ENCODE data around the gene ZBTB49.

Gene ZBTB49

DNA sequence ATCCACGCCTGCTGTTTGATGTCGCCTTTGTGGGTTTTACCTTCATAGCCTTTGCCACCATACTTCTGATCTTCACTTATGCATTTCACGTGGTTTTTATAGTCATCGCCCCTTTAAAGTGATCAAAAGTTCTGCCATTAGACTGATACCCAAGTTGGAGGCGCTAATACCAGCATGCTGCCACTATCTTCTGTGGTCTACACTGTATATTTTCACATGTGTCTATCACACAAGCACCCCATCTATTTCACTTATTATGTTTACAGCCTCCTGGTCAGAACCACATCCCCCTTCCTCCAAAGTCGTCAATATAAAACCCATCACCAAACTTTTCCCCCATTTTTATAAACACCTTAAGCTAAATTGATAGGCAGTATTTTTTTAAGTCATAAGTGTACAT lies 8.3 kb upstream of the ZBTB49 start:
- no peak for DNase-seq

DNA sequence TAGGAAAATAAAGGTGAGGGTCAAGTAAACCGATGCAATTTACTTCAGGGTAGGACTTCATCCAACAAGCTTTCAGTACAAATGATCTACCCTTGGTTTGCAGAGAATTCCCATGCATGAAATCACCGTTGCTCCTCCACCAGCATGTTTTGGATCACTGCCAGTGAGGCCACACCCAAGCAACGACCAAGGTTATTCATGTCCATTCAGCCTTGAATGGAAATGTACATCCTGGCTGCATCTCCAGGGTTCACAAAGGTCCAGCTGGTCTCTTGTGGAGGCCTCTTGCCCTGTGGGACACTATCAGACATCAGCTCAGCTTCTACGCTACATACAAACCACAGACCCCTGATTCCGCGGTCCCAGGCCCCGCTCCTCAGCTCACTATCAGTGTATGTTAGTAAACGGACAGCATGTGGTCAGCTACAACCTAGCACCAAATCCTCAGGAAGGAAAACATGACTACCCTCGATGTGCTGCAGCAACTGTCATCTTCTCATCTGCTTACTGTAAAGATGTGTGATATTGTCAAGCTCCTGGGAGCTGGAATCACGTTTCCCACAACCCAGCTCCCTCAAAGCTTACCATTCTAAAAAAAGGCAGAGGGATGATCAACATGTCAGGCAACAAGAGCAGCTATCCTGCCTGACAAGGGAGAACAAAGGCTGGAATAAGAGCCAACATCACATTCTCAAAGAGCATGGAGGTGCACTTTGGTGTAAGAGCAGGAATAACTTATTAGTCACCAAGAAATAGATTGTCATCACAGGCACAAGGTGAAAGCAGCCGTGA lies 5.0 kb upstream of the ZBTB49 start:
- DNase-seq: no peak

DNA sequence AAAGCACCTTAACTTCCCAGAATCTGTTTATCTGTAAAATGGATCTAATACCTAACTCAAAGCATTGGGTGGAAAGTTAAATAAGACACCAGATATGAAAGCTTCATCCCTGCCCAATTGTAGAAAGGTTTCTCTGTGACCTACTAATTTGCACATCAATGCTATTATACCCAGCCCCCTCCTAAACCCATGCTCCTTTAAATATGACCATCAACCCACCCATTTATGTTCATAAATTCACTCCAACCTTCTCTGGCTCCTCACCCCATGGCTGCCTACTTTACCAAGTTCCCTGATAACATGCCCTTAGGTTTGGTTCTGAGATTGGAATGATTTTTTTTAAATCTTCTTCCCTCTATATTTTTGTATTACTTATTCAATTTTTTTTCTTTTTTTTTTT lies 2.0 kb upstream of the ZBTB49 start:
- DNase-seq: no peak

DNA sequence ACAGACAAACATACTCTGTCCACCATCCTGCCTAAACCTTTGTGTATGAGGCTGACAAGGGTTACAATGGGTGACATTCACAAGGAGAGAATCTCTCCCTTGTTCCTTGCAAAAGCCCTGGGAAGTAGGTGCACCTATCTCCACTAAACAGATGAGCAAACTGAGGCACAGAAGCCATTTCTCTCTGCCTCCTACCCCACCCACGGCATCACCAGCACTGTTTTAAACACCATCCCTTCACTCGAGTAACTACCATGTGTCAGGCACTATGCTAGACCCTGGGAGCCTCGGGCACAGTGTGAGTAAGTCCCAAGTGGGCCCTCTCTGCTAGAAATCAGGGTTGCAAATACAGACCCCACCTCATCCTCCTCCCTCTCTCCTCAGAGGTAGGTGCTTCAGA lies 996 bp upstream of the ZBTB49 start:
- DNase-seq: no peak

DNA sequence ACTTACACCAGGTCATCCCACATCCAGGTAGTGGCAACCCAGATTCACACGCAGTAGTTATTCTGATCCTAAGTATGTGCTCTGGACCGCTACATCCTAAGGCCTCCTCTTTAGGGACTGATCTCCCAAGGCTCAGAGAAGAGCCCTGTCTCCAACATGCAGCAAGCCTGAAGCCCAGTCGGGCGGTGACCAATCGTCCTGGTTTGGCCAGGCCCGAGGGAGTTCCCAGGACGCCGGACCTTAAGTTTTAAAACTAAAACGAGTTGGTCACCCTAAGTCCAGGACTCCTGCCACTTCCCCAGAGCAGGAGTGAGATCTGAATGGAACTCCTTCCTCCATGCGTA lies 482 bp upstream of the ZBTB49 start:
- no peak for DNase-seq

DNA sequence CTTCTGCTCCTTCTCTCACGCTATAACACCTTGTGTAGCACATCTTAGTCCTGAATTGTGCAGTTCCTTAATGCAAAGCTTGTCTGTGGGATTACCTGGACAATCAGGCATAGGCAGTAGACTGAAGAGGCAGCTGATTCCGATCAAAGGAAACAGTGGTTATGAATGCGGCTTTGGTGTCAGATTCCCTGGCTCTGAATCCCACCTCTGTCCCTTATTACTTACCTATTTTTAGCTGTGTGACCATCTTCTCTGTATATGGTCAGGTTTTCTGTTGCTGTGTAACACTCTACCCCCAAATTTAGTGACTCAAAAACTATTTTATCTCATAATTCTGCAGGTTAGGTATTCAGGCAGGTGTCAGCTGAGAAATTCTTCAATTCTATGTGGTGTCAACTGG lies 3.2 kb downstream of the ZBTB49 start:
- DNase-seq: no peak

DNA sequence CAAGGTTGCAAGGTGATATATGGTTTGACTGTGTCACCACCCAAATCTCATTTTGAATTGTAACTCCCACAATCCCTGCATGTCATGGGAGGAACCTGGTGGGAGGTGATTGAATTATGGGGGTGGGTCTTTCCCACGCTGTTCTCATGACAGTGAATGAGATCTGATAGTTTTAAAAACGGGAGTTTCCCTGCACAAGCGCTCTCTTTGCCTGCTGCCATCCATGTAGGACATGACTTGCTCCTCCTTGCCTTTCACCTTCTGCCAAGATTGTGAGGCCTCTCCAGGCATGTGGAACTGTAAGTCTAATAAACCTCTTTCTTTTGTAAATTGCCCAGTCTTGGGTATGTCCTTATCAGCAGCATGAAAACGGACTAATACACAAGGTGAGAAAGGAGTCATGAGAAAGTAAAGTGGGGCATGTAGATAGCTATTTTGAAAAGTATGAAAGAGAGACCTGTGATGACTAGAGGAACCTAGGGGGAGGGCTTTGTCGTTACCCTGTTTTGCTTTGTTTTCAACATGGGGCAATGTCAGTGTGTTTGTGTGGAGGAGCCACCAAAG lies 6.3 kb downstream of the ZBTB49 start:
- DNase-seq: no peak

DNA sequence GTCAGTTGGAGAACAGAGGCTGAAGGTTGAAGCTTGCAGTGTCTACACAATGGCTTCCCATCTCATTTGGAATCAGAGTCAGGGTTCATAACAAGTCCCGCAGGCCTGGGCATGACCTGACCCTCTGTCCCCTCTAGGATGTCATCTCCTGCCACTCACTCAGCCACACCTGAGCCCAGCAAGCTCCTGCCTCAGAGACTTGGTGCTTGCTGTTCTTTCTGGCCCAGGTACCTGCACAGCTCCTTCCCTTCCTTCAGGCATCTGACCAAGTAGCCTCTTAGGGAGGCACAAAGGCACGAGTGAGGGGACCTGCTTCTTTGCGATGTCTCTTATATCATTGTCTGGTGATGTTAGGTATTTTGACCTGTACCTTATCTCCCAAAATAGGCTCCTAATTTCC lies 9.0 kb downstream of the ZBTB49 start:
- no peak for DNase-seq

DNA sequence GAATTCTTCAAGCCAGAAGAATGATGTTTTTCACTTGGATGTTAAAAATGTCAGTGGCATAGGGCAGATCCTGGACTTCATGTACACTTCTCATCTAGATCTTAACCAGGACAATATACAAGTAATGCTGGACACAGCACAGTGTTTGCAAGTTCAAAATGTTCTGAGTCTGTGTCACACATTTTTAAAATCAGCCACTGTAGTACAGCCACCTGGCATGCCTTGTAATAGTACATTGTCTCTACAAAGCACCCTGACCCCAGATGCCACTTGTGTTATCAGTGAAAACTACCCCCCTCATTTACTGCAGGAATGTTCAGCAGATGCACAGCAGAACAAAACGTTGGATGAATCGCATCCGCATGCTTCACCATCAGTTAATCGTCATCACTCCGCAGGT lies 11.9 kb downstream of the ZBTB49 start:
- DNase-seq: no peak

DNA sequence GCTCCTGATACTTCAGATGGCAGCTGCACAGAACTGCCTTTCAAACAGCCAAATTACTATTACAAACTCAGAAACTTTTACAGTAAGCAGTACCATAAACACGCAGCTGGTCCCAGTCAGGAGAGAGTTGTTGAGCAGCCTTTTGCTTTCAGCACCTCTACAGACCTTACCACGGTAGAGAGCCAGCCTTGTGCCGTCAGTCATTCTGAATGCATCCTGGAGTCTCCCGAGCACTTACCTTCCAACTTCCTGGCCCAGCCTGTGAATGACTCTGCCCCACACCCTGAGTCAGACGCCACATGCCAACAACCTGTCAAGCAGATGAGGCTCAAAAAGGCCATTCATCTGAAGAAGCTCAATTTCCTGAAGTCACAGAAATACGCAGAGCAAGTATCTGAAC lies 12.4 kb downstream of the ZBTB49 start:
- DNase-seq: no peak

DNA sequence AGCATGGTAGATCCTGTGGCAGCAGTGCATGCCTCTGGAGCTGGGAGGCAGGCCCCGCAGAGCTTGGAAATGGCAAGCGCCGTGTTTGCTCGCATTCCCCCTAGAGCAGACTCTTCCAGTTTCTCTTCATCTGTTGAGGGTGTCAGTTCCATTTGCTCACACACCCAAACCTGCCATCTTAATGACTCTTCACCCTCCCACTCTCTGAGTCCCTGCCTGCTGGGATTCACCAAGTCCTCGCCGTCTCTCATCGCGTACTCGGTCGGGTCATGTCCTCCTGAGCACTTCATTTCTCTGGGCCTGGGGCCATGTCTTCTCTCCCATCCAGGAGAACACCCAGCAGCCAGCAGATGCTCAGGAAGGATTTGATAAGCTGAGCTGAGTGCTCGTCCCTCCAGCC lies 16.9 kb downstream of the ZBTB49 start:
- no peak for DNase-seq

DNA sequence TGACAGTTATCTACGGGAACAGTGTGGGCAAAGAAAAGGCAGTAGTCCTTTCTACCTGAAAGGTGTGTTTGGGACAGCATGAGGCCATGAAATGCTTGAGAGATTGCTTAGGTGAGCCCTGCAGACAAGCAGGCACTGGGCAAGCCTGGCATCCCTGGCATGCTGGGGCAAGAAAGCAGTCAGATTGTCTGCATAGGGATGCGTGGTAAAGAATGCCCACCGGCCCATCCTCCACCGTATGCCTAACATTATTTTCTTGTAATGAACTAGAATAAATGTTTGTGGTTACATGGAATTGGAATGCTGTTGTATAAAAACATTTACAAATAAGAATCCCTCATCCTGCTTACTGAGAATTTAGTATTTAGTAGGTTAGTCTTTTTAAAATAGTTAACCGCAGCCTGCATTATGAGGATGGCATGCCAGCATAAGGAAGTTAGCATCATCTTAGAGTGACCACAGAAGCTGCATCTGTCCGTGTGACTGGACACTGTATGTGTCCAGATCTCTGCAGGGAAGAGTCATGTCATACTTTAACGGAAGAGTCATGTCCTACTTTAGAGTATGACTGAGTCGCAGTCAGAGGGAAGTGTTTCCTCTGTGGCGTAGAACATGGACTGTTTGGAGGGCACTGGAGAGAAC lies 18.9 kb downstream of the ZBTB49 start:
- DNase-seq: no peak

DNA sequence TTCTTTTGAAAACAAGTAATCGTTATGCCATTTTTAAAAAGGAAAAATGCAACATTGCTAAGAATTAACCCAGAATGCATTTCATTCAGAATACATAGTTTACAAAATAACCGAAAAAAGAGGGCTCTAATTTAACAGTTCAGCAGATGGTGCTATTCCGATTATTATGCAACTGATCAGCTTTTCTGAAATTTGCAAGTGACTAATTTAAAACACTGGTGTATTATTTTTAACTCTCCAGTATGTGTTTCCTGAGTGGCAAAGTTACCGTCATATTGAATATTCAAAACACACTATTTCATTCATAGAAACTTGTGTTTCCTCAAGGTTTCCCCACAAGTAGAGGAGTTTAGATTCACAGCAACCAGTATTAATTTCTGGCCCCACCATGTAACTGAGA lies 21.1 kb downstream of the ZBTB49 start:
- no peak for DNase-seq

DNA sequence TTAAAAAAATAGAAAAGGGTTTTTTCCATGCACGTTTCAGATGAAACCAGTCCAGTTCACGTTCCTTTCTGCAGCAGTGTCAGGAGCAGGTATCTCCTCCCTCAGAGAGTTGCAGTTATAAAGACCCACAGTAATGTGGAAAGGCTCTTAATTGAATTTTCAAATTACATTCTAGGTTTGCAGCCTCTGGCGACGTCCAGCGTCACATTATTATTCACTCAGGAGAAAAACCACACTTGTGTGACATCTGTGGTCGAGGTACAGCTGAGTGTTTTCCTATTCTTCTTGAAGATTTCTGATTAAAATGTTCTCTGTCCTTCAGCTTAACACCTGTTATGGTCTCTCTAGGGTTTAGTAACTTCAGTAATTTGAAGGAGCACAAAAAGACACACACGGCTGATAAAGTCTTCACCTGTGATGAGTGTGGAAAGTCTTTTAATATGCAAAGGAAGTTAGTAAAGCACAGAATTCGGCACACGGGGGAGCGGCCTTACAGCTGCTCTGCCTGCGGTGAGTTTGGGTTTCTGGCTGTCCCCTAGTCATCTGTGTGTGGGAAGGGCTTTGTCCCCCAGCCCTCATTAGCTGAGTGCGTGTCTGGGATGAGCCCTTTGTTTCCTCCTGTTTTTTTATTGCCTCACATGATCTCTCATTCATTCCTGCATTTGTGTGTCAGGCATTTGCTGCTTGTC lies 25.6 kb downstream of the ZBTB49 start:
- no peak for DNase-seq

DNA sequence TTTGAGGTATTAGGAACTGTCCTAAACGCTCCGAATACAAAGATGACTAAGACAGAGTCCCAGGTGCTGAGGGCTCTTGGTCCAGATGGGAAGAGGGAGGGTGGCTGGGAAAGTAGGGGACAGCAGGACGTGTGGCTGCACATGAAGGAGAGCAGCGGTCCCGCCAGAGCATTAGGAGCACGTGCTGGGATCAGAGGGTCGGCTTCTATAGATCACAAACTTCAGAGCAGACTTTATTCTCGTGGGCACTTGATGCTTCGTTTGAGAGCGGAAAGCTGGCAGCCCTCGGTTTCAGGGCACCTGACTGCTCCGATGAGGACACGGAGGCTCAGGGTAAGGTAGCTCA lies 26.1 kb downstream of the ZBTB49 start:
- no peak for DNase-seq

DNA sequence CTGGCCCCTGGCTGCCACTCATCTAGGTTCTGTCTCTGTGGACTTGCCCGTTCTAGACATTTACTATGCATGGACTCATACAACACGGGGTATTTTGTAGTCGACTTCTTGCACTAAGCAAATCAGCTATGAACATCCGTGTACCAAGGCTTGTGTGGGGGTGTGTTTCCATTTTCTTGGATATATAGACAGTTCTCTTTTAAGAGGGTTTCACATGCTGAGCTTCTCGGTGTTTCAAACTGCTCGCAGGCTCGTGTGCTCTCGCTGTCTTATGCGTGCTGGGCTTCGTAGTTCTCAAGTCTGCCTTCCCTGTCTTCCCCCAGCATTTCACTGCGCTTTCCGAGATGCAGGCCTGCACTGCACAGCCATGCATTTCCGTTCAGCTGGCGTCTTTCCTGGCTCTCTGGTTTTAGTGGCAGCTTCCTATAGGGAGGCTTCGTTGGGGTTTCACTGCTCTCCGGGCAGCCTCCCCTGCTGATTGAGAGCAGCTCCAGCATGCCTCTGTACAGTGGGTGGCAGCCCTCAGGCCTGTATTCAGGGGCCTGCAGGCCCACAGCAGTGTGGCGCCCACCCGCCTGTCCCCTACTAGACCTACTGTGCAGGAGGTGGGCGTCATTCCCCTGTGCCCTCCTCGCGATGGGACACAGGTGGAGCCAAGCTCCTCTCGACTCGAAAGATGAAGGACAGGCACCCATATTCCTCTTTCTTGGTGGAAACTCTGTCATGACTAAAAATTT lies 27.6 kb downstream of the ZBTB49 start:
- no peak for DNase-seq

DNA sequence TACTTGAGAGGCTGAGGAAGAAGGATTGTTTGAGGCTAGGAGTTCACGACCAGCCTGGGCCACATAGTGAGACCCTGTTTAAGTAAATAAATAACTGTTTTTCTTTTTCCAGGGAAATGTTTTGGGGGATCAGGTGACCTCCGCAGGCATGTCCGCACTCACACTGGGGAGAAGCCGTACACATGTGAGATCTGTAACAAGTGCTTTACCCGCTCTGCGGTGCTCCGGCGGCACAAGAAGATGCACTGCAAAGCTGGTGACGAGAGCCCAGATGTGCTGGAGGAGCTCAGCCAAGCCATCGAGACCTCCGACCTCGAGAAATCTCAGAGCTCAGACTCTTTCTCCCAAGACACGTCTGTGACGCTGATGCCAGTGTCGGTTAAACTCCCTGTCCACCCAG lies 30.5 kb downstream of the ZBTB49 start:
- no peak for DNase-seq

DNA sequence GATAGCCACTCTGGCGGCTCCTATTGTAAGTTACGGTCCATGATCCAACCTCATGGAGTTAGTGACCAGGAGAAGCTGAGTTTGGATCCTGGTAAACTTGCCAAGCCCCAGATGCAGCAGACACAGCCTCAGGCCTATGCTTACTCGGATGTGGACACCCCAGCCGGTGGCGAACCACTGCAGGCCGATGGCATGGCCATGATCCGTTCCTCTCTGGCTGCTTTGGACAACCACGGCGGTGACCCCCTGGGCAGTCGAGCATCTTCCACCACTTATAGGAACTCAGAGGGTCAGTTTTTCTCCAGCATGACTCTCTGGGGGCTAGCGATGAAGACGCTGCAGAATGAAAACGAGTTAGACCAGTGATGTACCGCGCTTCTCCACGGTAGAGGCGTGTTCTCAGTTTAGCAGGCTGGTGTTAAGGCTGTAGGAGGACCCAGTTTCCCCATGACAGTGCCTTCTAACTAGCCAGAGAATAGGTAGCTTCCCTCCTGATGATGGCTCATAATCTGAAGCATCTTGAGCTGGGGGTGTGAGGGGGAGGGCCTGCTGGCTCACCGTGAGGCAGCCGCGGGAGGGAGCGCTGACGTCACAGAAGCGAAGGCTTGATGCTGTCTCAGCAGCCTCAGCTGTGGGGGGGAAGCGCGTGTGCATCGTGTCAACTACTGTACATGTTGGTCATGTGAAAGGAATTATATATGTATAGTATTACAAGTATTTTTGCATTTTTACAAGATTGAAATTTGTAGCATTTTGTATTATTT lies 31.1 kb downstream of the ZBTB49 start:
- DNase-seq: no peak

DNA sequence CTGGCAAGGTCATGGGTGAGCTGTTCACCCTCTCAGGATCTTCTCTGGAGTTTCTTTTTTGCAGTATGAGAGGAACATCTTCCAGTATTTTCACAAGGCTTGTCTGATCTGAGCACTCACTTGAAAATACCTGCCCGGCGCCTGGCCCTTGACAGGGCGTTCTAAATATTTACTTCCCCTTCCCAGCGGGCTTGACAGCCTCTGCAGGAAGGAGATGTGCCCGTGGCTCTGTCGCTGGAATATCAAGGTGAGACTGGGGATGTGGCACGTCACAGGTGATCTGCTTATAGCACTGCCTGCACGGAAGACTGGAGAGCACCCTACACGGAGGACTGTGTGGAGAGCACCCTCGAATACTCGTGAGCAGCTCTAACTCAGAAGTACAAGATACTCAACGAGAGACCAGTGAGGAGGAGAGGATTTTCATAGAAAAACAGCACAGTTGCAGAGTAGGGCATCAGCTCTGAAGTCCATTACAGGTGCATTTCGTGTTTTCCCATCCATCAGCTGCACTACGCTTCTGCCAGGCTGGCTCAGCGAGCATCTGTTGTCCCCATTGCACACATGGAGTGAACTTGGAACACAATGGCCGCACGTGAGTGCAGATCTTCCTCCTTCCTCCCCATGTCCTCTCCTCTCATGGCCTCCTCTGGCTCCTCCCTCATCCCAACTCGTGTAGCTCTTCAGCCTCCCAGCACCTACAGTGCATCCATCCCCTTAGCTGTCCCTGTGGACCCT lies 32.1 kb downstream of the ZBTB49 start:
- DNase-seq: no peak

DNA sequence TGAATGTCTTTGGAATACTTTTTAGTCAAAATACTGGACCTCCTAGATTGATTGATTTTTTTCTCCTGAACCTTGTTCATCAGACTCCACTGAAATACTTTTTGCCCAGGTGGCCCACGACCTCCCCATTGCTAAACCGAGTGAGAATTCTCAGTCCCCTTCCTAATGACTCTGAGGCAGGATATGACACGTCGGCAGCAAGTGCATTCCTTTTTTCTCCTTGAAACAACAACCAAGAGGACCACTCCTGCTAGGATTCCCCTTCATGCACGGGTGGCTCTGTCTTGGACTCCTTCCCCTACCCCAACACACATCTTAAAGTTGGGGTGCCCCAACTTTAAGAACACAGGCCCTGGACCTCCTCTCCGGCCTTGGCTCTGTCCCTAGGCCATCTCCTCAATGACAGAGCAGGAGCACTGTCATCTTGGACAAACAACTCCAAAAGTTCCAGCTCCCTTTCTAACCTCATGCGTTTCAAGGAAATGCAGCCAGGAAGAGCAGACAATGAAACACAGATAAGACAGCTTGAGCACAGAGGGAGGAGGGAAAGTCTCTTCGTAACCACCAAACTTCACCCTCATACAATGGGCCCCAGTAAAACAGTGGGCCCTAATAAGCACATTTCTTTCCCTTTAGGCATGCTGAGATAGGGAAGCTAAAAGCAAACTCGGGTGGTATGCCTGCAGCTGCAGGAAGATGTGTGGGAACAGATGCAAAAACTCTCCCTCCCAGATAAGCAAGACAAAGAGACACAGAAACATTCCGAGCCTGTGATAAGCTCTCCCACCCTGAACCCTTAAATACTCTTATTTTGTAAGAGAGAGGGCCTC lies 33.9 kb downstream of the ZBTB49 start:
- DNase-seq: no peak

DNA sequence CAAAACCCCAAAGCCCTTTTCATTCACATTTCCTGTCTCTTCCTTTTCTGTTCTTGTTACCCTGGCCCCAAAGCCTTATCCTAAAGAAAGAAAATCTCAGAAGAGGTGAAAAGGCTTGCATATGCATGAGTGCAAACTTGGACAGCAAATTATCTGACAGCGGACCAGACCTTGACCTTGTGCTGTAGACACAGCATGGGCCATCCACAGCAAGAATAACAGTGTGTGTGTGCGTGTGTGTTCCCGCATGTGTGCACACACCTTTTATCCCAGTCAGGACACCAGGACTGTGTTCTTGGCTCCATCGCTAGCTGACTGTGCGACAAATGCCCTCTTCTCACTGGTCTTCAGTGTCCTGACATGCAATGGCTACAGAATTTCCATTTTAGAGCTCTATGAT lies 35.3 kb downstream of the ZBTB49 start:
- DNase-seq: no peak

Measured in NCI-H1048 (cell line).